Common myeloid progenitor, CD34-positive (primary cell): Measurements from ENCODE around the gene DOCK1.

Experiments
- CTCF ChIA-PET: fragments of 350-600 bp; sonication (Branson Sonifier 250); formaldehyde crosslinking; loops from one replicate; lab custom pipeline; 2021; ENCODE audit warnings: antibody characterized with exemption; lab: Charles Lee
- POLR2A ChIA-PET: fragments of 350-600 bp; sonication (Branson Sonifier 250); formaldehyde crosslinking; loops from one replicate; lab custom pipeline; 2021; ENCODE audit warnings: antibody characterized with exemption; lab: Charles Lee
- DNase-seq, 3 donors: peaks; one replicate each; pipeline versions ENCODE4 v3.0.0 to v3.0.0-alpha.2; 2013
- H3K27ac ChIP-seq, 2 experiments: 1 replicate in 1 of 2; 2 replicates in 1 of 2; pipeline ENCODE4 v1.7.0; 2013; ENCODE audit warnings: inconsistent platforms in 2 of 2, low read length in 2 of 2, mild to moderate bottlenecking in 2 of 2, low read depth in 1 of 2, moderate library complexity in 1 of 2; ENCODE audit not compliant: severe bottlenecking in 2 of 2, insufficient read depth in 1 of 2, poor library complexity in 1 of 2
- H3K27me3 ChIP-seq, 5 experiments: replicated peaks in 2 of 5; 1 replicate in 3 of 5; 2 replicates in 2 of 5; pipeline versions ENCODE4 v1.6.1 to v1.7.0; 2013; ENCODE audit warnings: low read length in 4 of 5, mild to moderate bottlenecking in 2 of 5, moderate library complexity in 2 of 5, inconsistent platforms in 1 of 5; ENCODE audit not compliant: insufficient read depth in 5 of 5, control insufficient read depth in 4 of 5
- H3K36me3 ChIP-seq, 4 experiments: 1 replicate in 2 of 4; 2 replicates in 2 of 4; pipeline versions ENCODE4 v1.6.1 to v1.7.0; 2013; ENCODE audit warnings: low read length in 3 of 4, control low read depth in 1 of 4, mild to moderate bottlenecking in 1 of 4; ENCODE audit not compliant: control insufficient read depth in 4 of 4, insufficient read depth in 4 of 4
- H3K4me1 ChIP-seq, 4 experiments: 1 replicate in 3 of 4; 2 replicates in 1 of 4; pipeline versions ENCODE4 v1.6.1 to v1.7.1; 2013; ENCODE audit warnings: low read length in 3 of 4, mild to moderate bottlenecking in 3 of 4, control low read depth in 1 of 4, inconsistent platforms in 1 of 4, moderate library complexity in 1 of 4; ENCODE audit not compliant: control insufficient read depth in 4 of 4, insufficient read depth in 4 of 4; ENCODE audit errors: control extremely low read depth in 1 of 4
- H3K4me3 ChIP-seq, 7 experiments: 1 replicate in 4 of 7; 2 replicates in 3 of 7; pipeline versions ENCODE4 v1.5.1 to v1.7.0; 2013; ENCODE audit warnings: mild to moderate bottlenecking in 7 of 7, low read length in 6 of 7, moderate library complexity in 6 of 7, inconsistent platforms in 2 of 7, low read depth in 2 of 7, control low read depth in 1 of 7; ENCODE audit not compliant: insufficient read depth in 4 of 7, control insufficient read depth in 1 of 7; ENCODE audit errors: extremely low read depth in 1 of 7
- H3K9me3 ChIP-seq, 5 experiments: 1 replicate in 4 of 5; 2 replicates in 1 of 5; pipeline versions ENCODE4 v1.6.1 to v1.7.1; 2013; ENCODE audit warnings: low read length in 4 of 5, mild to moderate bottlenecking in 2 of 5, inconsistent platforms in 1 of 5, low read depth in 1 of 5, moderate library complexity in 1 of 5; ENCODE audit not compliant: control insufficient read depth in 4 of 5, insufficient read depth in 2 of 5; ENCODE audit errors: control extremely low read depth in 1 of 5
- WGBS: methylation state at CpG from one replicate; pipeline ENCODE4 v1.1.5; 2013; ENCODE audit not compliant: insufficient coverage; 5-methylcytosine and 5-hydroxymethylcytosine counted together

Gene DOCK1

DNA sequence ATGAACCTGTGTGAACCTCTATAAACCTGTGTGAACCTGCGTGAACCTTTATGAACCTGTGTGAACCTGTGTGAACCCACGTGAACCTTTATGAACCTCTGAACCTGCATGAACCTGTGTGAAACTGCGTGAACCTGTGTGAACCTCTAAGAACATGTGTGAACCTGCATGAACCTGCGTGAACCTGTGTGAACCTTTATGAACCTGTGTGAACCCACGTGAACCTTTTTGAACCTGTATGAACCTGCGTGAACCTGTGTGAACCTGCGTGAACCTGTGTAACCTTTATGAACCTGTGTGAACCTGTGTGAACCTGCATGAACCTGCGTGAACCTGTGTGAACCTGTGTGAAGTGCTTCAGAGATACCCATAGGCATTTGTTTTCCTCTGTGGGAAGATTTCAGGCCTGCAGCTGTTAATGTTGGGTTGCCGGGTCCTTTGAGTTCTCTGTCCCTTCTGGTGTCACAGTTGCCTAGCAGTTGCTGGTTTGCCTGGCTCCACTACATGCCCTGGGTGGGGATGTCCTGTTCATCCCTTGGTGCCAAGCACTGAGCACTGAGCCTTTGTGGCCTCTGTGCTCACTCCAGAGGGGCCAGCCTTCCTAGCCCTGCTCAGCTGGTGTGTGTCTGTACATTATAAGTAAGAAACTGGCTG, 97.9 kb downstream of the DOCK1 start:
- POLR2A ChIA-PET = interaction anchor here (0.6 kb wide), 1 partner anchor 14 kb away, joined by 4 read pairs; no protein-coding TSS in a partner anchor
- peaks cover 0 to 58% (median 7%) of the 10 kb centered on the region in 4 experiments for H3K36me3 ChIP-seq

DNA sequence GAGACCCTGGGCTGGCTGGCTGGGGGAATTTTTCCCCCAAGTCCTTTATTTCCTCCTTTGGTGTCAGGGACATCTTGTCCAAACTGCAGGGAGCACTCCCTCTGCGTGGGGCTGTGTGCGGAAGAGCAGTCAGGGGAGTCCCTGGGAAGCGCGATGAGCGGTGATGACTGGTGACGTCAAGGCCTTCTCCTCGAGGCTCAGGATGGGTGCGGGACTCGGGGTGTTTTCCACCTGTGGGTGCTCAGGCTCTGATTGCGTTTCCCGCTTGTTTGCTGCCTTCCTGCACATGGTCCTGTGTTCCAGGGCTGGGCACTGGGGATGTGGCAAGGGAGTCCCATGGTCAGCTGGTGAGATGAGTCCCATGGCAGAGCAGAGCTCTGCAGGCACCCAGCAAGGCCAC, 101.2 kb downstream of the DOCK1 start:
- H3K9me3 ChIP-seq = no peaks in the 10 kb centered on the region

More for the DNA sequence above, 97.9 kb downstream of the DOCK1 start:
- CTCF ChIA-PET = no interaction called here
- H3K9me3 ChIP-seq = peaks cover 0 to 3% (median 0%) of the 10 kb centered on the region in 5 experiments
- no peaks in the 10 kb centered on the region for H3K4me1 ChIP-seq
- no peak overlapping the region for H3K4me3 ChIP-seq
- DNase-seq = no peak
- 91% methylated on average over 8 of the region's 9 CpGs for WGBS
- H3K27me3 ChIP-seq = no peaks in the 10 kb centered on the region
- H3K27ac ChIP-seq = no peak overlapping the region

DNA sequence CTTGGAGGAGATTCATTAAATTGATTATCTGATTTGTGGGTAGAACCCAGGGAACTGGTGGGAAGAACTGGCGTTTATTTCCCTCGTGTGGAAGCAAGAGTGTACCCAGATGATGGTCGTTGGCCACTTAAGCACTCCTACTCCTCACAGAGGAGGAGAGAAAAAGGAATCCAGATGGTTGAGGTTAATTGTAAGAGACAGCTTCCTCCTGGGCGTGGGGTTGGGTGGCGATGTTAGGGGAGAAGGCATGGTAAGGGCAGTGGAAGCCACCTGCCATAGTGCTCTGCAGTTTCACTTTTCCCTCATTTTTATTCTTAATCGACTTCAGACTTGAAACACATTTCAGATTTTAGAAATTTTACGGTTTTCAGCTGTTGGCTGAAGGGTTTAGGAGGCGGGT, 104.1 kb downstream of the DOCK1 start:
- H3K4me3 ChIP-seq = no peak overlapping the region
- H3K9me3 ChIP-seq = no peaks in the 10 kb centered on the region
- ChIA-PET CTCF (interaction anchor here (1.5 kb wide), 1 partner anchor 19 kb away, joined by 3 read pairs; no protein-coding TSS in a partner anchor), POLR2A (no interaction called here)
- H3K4me1 ChIP-seq = peaks cover 0 to 35% (median 28%) of the 10 kb centered on the region in 4 experiments
- WGBS = 40% methylated on average over 1 of the region's 8 CpGs
- peak; percentile 12 to 70 (median 65) for DNase-seq
- no peak overlapping the region for H3K27ac ChIP-seq
- peaks cover 0 to 16% (median under 1%) of the 10 kb centered on the region in 4 experiments for H3K36me3 ChIP-seq
- H3K27me3 ChIP-seq = no peaks in the 10 kb centered on the region

More for the DNA sequence above, 101.2 kb downstream of the DOCK1 start:
- DNase-seq = no peak
- CTCF ChIA-PET = no interaction called here
- Histone ChIP-seq H3K4me3 (no peak overlapping the region), H3K27ac (no peak overlapping the region), H3K4me1 (peaks cover 0 to 15% (median 9%) of the 10 kb centered on the region in 4 experiments), H3K27me3 (no peaks in the 10 kb centered on the region), H3K36me3 (peaks cover 0 to 35% (median 2%) of the 10 kb centered on the region in 4 experiments)
- WGBS = 98% methylated on average over 11 of the region's 11 CpGs
- POLR2A ChIA-PET = no interaction called here

DNA sequence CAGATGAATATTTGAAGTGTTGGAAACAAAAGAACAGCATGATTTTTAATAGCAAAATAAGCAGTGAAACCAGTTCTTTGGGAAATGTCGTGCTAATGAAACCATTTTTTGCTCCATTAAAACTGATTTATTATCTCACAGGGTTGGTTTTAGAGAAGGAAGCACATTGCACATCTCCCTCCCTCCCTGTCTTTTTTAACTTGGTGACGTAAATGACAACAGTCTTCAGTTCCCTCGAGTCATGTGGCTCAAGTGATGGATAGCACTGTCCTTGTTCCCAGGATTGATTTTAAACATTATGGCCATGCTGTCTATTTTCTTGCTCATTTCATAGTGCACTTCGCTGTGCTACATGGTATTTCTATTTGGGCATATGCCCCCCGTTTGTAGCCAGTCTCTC, 105.9 kb downstream of the DOCK1 start:
- Histone ChIP-seq H3K27ac (no peak overlapping the region), H3K9me3 (no peaks in the 10 kb centered on the region), H3K4me1 (peaks cover 0 to 35% (median 32%) of the 10 kb centered on the region in 4 experiments), H3K36me3 (peaks cover 0 to 11% (median 0%) of the 10 kb centered on the region in 4 experiments), H3K4me3 (no peak overlapping the region), H3K27me3 (no peaks in the 10 kb centered on the region)
- ChIA-PET CTCF (no interaction called here), POLR2A (no interaction called here)
- DNase-seq = peak in 2 of 3 donors; percentile 17 to 21
- 80% methylated on average over 3 of the region's 5 CpGs for WGBS

DNA sequence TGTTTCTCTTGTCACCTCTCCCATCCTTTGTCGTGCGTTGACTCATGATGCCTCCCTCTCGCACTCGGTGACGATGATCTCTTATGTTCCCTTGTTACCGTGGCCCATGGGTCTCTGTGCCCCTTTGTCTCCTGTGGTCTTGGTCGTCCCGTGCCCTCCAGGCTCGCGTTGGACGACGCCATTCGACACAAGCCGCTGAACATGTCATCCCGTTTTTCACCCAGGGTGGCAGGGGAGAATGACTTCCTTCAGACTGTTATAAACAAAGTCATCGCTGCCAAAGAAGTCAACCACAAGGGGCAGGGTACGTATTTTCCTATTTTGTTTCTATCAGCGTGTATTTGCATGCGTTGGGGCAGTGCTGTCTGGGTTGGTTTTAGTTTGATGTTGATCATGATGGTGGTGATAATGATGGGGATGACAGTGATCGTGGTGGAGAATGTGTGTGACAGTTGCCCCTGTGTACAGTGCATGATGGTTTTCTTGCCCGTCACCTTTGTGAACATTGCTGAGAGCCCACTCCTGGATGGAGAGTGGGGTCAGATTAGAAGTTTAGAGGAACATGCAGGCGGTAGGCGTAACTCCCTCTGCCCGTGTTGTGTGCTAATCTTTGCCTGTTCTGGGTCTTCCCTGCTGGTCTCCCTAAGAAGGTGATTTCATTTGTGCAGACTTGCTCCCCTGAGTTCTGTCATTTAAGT, 107.0 kb downstream of the DOCK1 start:
- H3K9me3 ChIP-seq = no peaks in the 10 kb centered on the region
- H3K4me1 ChIP-seq = peaks cover 0 to 35% (median 32%) of the 10 kb centered on the region in 4 experiments
- peak overlapping the region in 3 of 7 experiments; percentile 7 to 58 (median 12) for H3K4me3 ChIP-seq
- H3K27ac ChIP-seq = no peak overlapping the region
- DNase-seq = peak in 2 of 3 donors; percentile 5 to 35
- H3K36me3 ChIP-seq = peaks cover 0 to 12% (median 2%) of the 10 kb centered on the region in 4 experiments
- WGBS = 72% methylated on average over 22 of the region's 24 CpGs
- ChIA-PET CTCF (no interaction called here), POLR2A (no interaction called here)
- no peaks in the 10 kb centered on the region for H3K27me3 ChIP-seq

DNA sequence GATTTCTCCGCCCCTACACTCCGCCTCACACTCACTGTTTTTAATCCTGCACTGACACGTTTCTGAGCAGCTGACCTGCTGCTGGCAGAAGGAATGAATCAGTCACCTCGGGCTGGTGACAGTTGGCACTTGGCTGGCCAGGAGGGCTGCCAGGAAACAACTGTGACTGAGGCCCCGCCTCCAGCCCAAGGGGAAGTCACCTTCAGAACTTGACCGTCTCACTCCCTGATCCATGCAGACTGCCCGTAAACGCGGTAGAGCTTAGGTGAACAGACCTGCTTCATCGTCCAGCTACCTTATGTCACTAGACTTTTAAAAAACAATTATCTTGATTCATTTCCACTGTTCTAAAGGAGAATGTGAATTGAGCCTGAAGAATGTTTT, 107.5 kb downstream of the DOCK1 start:
- 0% methylated on average over 9 of the region's 10 CpGs for WGBS
- Histone ChIP-seq H3K36me3 (peaks cover 0 to 13% (median 2%) of the 10 kb centered on the region in 4 experiments), H3K4me1 (peaks cover 0 to 35% (median 32%) of the 10 kb centered on the region in 4 experiments), H3K27me3 (no peaks in the 10 kb centered on the region), H3K9me3 (no peaks in the 10 kb centered on the region), H3K27ac (no peak overlapping the region), H3K4me3 (peak overlapping the region in 4 of 7 experiments; percentile 7 to 58 (median 17))
- CTCF ChIA-PET = no interaction called here
- POLR2A ChIA-PET = interaction anchor here (1.0 kb wide), 1 partner anchor 12 kb away, joined by 3 read pairs; no protein-coding TSS in a partner anchor
- peak; percentile 44 to 88 (median 83) for DNase-seq
